Neural crest cell (in vitro differentiated cells): ENCODE data around the gene DEFB108B. TPM values are rescaled to one million over a fixed set of nuclear protein-coding genes. Genes with fewer than 3 reads are reported as not detected.
"Not testable (repeated sequence)": the region's sequence is repeated elsewhere in the genome, so short reads cannot be mapped to it uniquely, and the experiment has no call there.

Experiments used
- DNase-seq: peaks from one replicate; pipeline ENCODE4 v3.0.0; 2021; ENCODE audit warnings: low read depth, mixed read lengths, low spot score
- H3K27ac Mint-ChIP-seq: one replicate; pipeline ENCODE4 v1.8.0; 2021; ENCODE audit warnings: mild to moderate bottlenecking, mixed read lengths; ENCODE audit not compliant: unreplicated experiment
- H3K27me3 Mint-ChIP-seq: 2 replicates; pipeline ENCODE4 v1.8.0; 2021; ENCODE audit warnings: low read depth, mild to moderate bottlenecking, mixed read lengths
- H3K36me3 Mint-ChIP-seq: 2 replicates; pipeline ENCODE4 v1.8.0; 2021; ENCODE audit warnings: low read depth, mild to moderate bottlenecking, mixed read lengths
- H3K4me1 Mint-ChIP-seq: 2 replicates; pipeline ENCODE4 v1.8.0; 2021; ENCODE audit warnings: mixed read lengths
- H3K4me3 Mint-ChIP-seq: one replicate; pipeline ENCODE4 v1.8.0; 2021; ENCODE audit warnings: mild to moderate bottlenecking, mixed read lengths
- H3K9me3 Mint-ChIP-seq: 2 replicates; pipeline ENCODE4 v1.8.0; 2021; ENCODE audit warnings: mixed read lengths
- CTCF ChIP-seq: fragments of 200-600 bp; sonication (generic); conservative IDR thresholded peaks from 2 replicates; pipeline ENCODE4 v1.5.0; 2021; ENCODE audit warnings: antibody characterized with exemption, mild to moderate bottlenecking
- total RNA-seq: library from RNA; stranded (reverse); gene quantifications from 2 replicates; pipeline ENCODE4 v1.2.1, GENCODE V29; 2021

The DEFB108B gene
- total RNA-seq, 1 donor from 2014 or later: not detected

GRCh38 chr11:71792621-71793235, 40.3 kb upstream of the DEFB108B start:
- TF ChIP-seq CTCF: peak; percentile 64
- not testable (repeated sequence) for H3K27me3 Mint-ChIP-seq, H3K9me3 Mint-ChIP-seq, H3K36me3 Mint-ChIP-seq
- Mint-ChIP-seq H3K27ac (peak overlapping the region; percentile 68), H3K4me1 (peaks cover 14% of the 10 kb centered on the region), H3K4me3 (peak overlapping the region; percentile 77)
- peak; percentile 45 for DNase-seq

GRCh38 chr11:71794386-71795040, 38.5 kb upstream of the DEFB108B start:
- not testable (repeated sequence) for H3K27ac Mint-ChIP-seq, H3K4me1 Mint-ChIP-seq, H3K4me3 Mint-ChIP-seq, DNase-seq, H3K27me3 Mint-ChIP-seq, H3K9me3 Mint-ChIP-seq, H3K36me3 Mint-ChIP-seq

- H3K9me3 Mint-ChIP-seq, H3K27ac Mint-ChIP-seq, H3K27me3 Mint-ChIP-seq, DNase-seq, H3K36me3 Mint-ChIP-seq, H3K4me1 Mint-ChIP-seq, H3K4me3 Mint-ChIP-seq: not testable (repeated sequence)
Observed at GRCh38 chr11:71795236-71795635, 37.8 kb upstream of the DEFB108B start.

GRCh38 chr11:71796016-71796415, 37.0 kb upstream of the DEFB108B start:
- H3K4me3 Mint-ChIP-seq, H3K36me3 Mint-ChIP-seq, H3K9me3 Mint-ChIP-seq, DNase-seq, H3K27ac Mint-ChIP-seq, H3K27me3 Mint-ChIP-seq, H3K4me1 Mint-ChIP-seq: not testable (repeated sequence)

- H3K9me3 Mint-ChIP-seq, H3K4me3 Mint-ChIP-seq, H3K36me3 Mint-ChIP-seq, DNase-seq, H3K27me3 Mint-ChIP-seq, H3K27ac Mint-ChIP-seq, H3K4me1 Mint-ChIP-seq: not testable (repeated sequence)
Observed at GRCh38 chr11:71796781-71797180, 36.2 kb upstream of the DEFB108B start.

GRCh38 chr11:71799556-71800128, 33.4 kb upstream of the DEFB108B start:
- H3K27me3 Mint-ChIP-seq, H3K9me3 Mint-ChIP-seq, H3K27ac Mint-ChIP-seq, H3K4me1 Mint-ChIP-seq, DNase-seq, H3K4me3 Mint-ChIP-seq, H3K36me3 Mint-ChIP-seq: not testable (repeated sequence)

GRCh38 chr11:71800335-71800953, 32.6 kb upstream of the DEFB108B start:
- not testable (repeated sequence) for H3K4me3 Mint-ChIP-seq, H3K9me3 Mint-ChIP-seq, H3K27ac Mint-ChIP-seq, H3K27me3 Mint-ChIP-seq, H3K36me3 Mint-ChIP-seq, H3K4me1 Mint-ChIP-seq
- DNase-seq: peak; percentile 79
- TF ChIP-seq CTCF: peak; percentile 55

- not testable (repeated sequence) for DNase-seq, H3K27me3 Mint-ChIP-seq, H3K27ac Mint-ChIP-seq, H3K36me3 Mint-ChIP-seq, H3K4me1 Mint-ChIP-seq, H3K9me3 Mint-ChIP-seq, H3K4me3 Mint-ChIP-seq
Observed at GRCh38 chr11:71801026-71801425, 32.0 kb upstream of the DEFB108B start.

GRCh38 chr11:71802874-71803273, 30.1 kb upstream of the DEFB108B start:
- not testable (repeated sequence) for H3K4me1 Mint-ChIP-seq, DNase-seq, H3K9me3 Mint-ChIP-seq

GRCh38 chr11:71804158-71804947, 28.6 kb upstream of the DEFB108B start:
- H3K27ac Mint-ChIP-seq, DNase-seq, H3K4me3 Mint-ChIP-seq, H3K36me3 Mint-ChIP-seq, H3K9me3 Mint-ChIP-seq, H3K27me3 Mint-ChIP-seq, H3K4me1 Mint-ChIP-seq: not testable (repeated sequence)

More at GRCh38 chr11:71802874-71803273, 30.1 kb upstream of the DEFB108B start:
- not testable (repeated sequence) for H3K4me3 Mint-ChIP-seq, H3K36me3 Mint-ChIP-seq, H3K27me3 Mint-ChIP-seq, H3K27ac Mint-ChIP-seq

- not testable (repeated sequence) for H3K27ac Mint-ChIP-seq, H3K27me3 Mint-ChIP-seq, H3K4me1 Mint-ChIP-seq, DNase-seq, H3K36me3 Mint-ChIP-seq, H3K9me3 Mint-ChIP-seq
- H3K4me3 Mint-ChIP-seq: peak overlapping the region; percentile 75
Observed at GRCh38 chr11:71812529-71812928, 20.5 kb upstream of the DEFB108B start.
